Measurements from ENCODE around the gene ZGPAT.

- no peak for TF ChIP-seq ATF2 (CRISPR knock-in tag; IDR thresholded peaks at IDR 0.05)
- no peak for TF ChIP-seq SMC3 (conservative IDR thresholded peaks at IDR 0.05; ENCODE audit: insufficient read depth, low read depth, low read length)
- no peak for TF ChIP-seq SP1 (CRISPR knock-in tag; IDR thresholded peaks at IDR 0.05)
- TF ChIP-seq CTCF (IDR thresholded peaks at IDR 0.05 in 2 of 3, conservative IDR thresholded peaks at IDR 0.05 in 1 of 3; ENCODE audit: insufficient read depth in 2 of 3, low read depth in 1 of 3, low read length in 3 of 3) = no peak
- no peak for TF ChIP-seq MAX (CRISPR knock-in tag; IDR thresholded peaks at IDR 0.05)
- TF ChIP-seq RAD21 (CRISPR knock-in tag; conservative IDR thresholded peaks at IDR 0.05 in 1 of 2, IDR thresholded peaks at IDR 0.05 in 1 of 2) = no peak
- no peak for TF ChIP-seq KHSRP (IDR thresholded peaks at IDR 0.05)
- no peak for TF ChIP-seq CBX5 (IDR thresholded peaks at IDR 0.05; ENCODE audit: borderline replicate concordance, low read depth)
- no peak for TF ChIP-seq ETV1 (tag; conservative IDR thresholded peaks at IDR 0.05; ENCODE audit: low read depth)
- no peak for TF ChIP-seq MEF2D (tag; conservative IDR thresholded peaks at IDR 0.05; ENCODE audit: low read depth)
- TF ChIP-seq CAMTA2 (CRISPR knock-in tag; conservative IDR thresholded peaks at IDR 0.05) = no peak
- TF ChIP-seq NFYB (IDR thresholded peaks at IDR 0.05; ENCODE audit: extremely low read depth, insufficient read length) = no peak
- TF ChIP-seq YY1 (IDR thresholded peaks at IDR 0.05; ENCODE audit: borderline replicate concordance in 1 of 3, control insufficient read depth in 1 of 3, extremely low read depth in 1 of 3, insufficient read depth in 3 of 3, insufficient read length in 1 of 3, insufficient replicate concordance in 2 of 3, low read depth in 1 of 3, low read length in 2 of 3) = no peak
- no peak for TF ChIP-seq FOXJ3 (CRISPR knock-in tag; IDR thresholded peaks at IDR 0.05)
Observed at GRCh38 chr20:63675681-63676368, 32.0 kb upstream of the ZGPAT start.
